Activated CD8-positive, alpha-beta T cell treated with anti-CD3 and anti-CD28 coated beads, Interleukin-2, amount 10 ng/mL, durations not matched to agents 7 days and 5 days (primary cell): ENCODE data around the gene BAK1. TPM values are rescaled to one million over a fixed set of nuclear protein-coding genes. Genes with fewer than 3 reads are reported as not detected.
"Not testable (repeated sequence)": the region's sequence is repeated elsewhere in the genome, so short reads cannot be mapped to it uniquely, and the experiment has no call there.

Source experiments
- ATAC-seq: fragments of 150-1000 bp; cut with Tn5 transposase; one replicate; pipeline ENCODE4 v1.10.0; 2021; ENCODE audit warnings: moderate library complexity
- CTCF ChIA-PET: fragments of 350-600 bp; sonication (Branson Sonifier 250); formaldehyde crosslinking; loops from one replicate; lab custom pipeline; 2021; ENCODE audit warnings: antibody characterized with exemption; lab: Charles Lee
- POLR2A ChIA-PET: fragments of 350-600 bp; sonication (Branson Sonifier 250); formaldehyde crosslinking; loops from one replicate; lab custom pipeline; 2021; ENCODE audit warnings: antibody characterized with exemption; lab: Charles Lee
- DNase-seq: peaks from one replicate; pipeline ENCODE4 v3.0.0-alpha.2; 2020
- H3K27ac Mint-ChIP-seq: one replicate; pipeline ENCODE4 v1.8.0; 2021; ENCODE audit warnings: mild to moderate bottlenecking, mixed read lengths
- H3K27me3 Mint-ChIP-seq: one replicate; pipeline ENCODE4 v1.8.0; 2021; ENCODE audit warnings: low read depth, mixed read lengths
- H3K36me3 Mint-ChIP-seq: one replicate; pipeline ENCODE4 v1.8.0; 2021; ENCODE audit warnings: low read depth, mixed read lengths
- H3K4me1 Mint-ChIP-seq: one replicate; pipeline ENCODE4 v1.8.0; 2021; ENCODE audit warnings: low read depth, mixed read lengths
- H3K4me3 Mint-ChIP-seq: one replicate; pipeline ENCODE4 v1.8.0; 2021; ENCODE audit warnings: mild to moderate bottlenecking, mixed read lengths
- H3K9me3 Mint-ChIP-seq: one replicate; pipeline ENCODE4 v1.8.0; 2022; ENCODE audit warnings: mixed read lengths; ENCODE audit not compliant: insufficient read depth
- total RNA-seq, 2 experiments: library from RNA; stranded (reverse); gene quantifications; one replicate each; pipeline ENCODE4 v1.2.3, GENCODE V29; 2021

The BAK1 gene
- total RNA-seq, 2 experiments from 2014 or later: 76.0 to 76.2 TPM

GRCh38 chr6:33570806-33571636 lies 9.1 kb downstream of the BAK1 start:
- peaks cover 54% of the 10 kb centered on the region for H3K4me1 Mint-ChIP-seq

GRCh38 chr6:33568826-33569570 lies 11.1 kb downstream of the BAK1 start:
- Mint-ChIP-seq H3K27ac (peak overlapping the region; percentile 79), H3K27me3 (no peaks in the 10 kb centered on the region), H3K36me3 (peaks cover 43% of the 10 kb centered on the region), H3K4me3 (no peak overlapping the region), H3K9me3 (no peaks in the 10 kb centered on the region), H3K4me1 (peaks cover 42% of the 10 kb centered on the region)
- POLR2A ChIA-PET: interaction anchor here (0.8 to 3.4 kb wide), 6 partner anchors 20 to 151 kb away, joined by 3 to 14 read pairs (median 10); partner anchors contain the start of genes CUTA and ZBTB9
- CTCF ChIA-PET: interaction anchor here (0.6 to 3.9 kb wide), 5 partner anchors 11 to 197 kb away, joined by 3 to 22 read pairs (median 3); partner anchors contain the start of gene BAK1
- DNase-seq: no peak
- ATAC-seq: no peak

More at GRCh38 chr6:33570806-33571636, 9.1 kb downstream of the BAK1 start:
- peak overlapping the region; percentile 83 for H3K4me3 Mint-ChIP-seq
- CTCF ChIA-PET: interaction anchor here (0.6 to 3.9 kb wide), 11 partner anchors 9 to 180 kb away, joined by 3 to 22 read pairs (median 4); partner anchors contain the start of genes BAK1 and ZBTB9
- no peaks in the 10 kb centered on the region for H3K9me3 Mint-ChIP-seq
- no peaks in the 10 kb centered on the region for H3K27me3 Mint-ChIP-seq
- peak; percentile 94 for ATAC-seq
- POLR2A ChIA-PET: interaction anchor here (0.5 to 3.4 kb wide), 14 partner anchors 9 to 247 kb away, joined by 3 to 23 read pairs (median 6); partner anchors contain the start of genes BAK1, CUTA, ITPR3 and UQCC2
- H3K27ac Mint-ChIP-seq: peak overlapping the region; percentile 100
- peaks cover 58% of the 10 kb centered on the region for H3K36me3 Mint-ChIP-seq
- peak; percentile 98 for DNase-seq

- H3K4me1 Mint-ChIP-seq: peaks cover 39% of the 10 kb centered on the region
- no peaks in the 10 kb centered on the region for H3K9me3 Mint-ChIP-seq
- no peak overlapping the region for H3K4me3 Mint-ChIP-seq
- peaks cover 37% of the 10 kb centered on the region for H3K36me3 Mint-ChIP-seq
- POLR2A ChIA-PET: interaction anchor here (1.3 to 2.1 kb wide), 2 partner anchors 19 to 137 kb away, joined by 3 to 5 read pairs; no protein-coding TSS in a partner anchor
- no peaks in the 10 kb centered on the region for H3K27me3 Mint-ChIP-seq
- no peak for DNase-seq
- no peak for ATAC-seq
- CTCF ChIA-PET: interaction anchor here (1.5 kb wide), 1 partner anchor 9 kb away, joined by 3 read pairs; no protein-coding TSS in a partner anchor
- no peak overlapping the region for H3K27ac Mint-ChIP-seq
Measured at GRCh38 chr6:33567836-33568235, 12.2 kb downstream of the BAK1 start.

GRCh38 chr6:33566182-33567084 lies 13.6 kb downstream of the BAK1 start:
- Mint-ChIP-seq H3K9me3 (no peaks in the 10 kb centered on the region), H3K27me3 (no peaks in the 10 kb centered on the region), H3K27ac (peak overlapping the region; percentile 35), H3K36me3 (peaks cover 26% of the 10 kb centered on the region), H3K4me3 (no peak overlapping the region), H3K4me1 (peaks cover 30% of the 10 kb centered on the region)
- ATAC-seq: no peak
- POLR2A ChIA-PET: interaction anchor here (1.3 kb wide), 1 partner anchor 18 kb away, joined by 3 read pairs; no protein-coding TSS in a partner anchor
- no peak for DNase-seq
- CTCF ChIA-PET: no interaction called here

GRCh38 chr6:33558801-33559200 lies 21.3 kb downstream of the BAK1 start:
- H3K4me1 Mint-ChIP-seq: peaks cover 9% of the 10 kb centered on the region
- DNase-seq (no peak), ATAC-seq (no peak)
- no peaks in the 10 kb centered on the region for H3K9me3 Mint-ChIP-seq
- H3K4me3 Mint-ChIP-seq: no peak overlapping the region
- no peaks in the 10 kb centered on the region for H3K27me3 Mint-ChIP-seq
- no peaks in the 10 kb centered on the region for H3K36me3 Mint-ChIP-seq
- H3K27ac Mint-ChIP-seq: no peak overlapping the region
- POLR2A ChIA-PET: no interaction called here
- CTCF ChIA-PET: no interaction called here

GRCh38 chr6:33557376-33557775 lies 22.7 kb downstream of the BAK1 start:
- DNase-seq (no peak), ATAC-seq (no peak)
- H3K36me3 Mint-ChIP-seq: no peaks in the 10 kb centered on the region
- no peak overlapping the region for H3K27ac Mint-ChIP-seq
- no peak overlapping the region for H3K4me3 Mint-ChIP-seq
- no peaks in the 10 kb centered on the region for H3K27me3 Mint-ChIP-seq
- H3K9me3 Mint-ChIP-seq: no peaks in the 10 kb centered on the region
- CTCF ChIA-PET: no interaction called here
- POLR2A ChIA-PET: no interaction called here
- peaks cover 5% of the 10 kb centered on the region for H3K4me1 Mint-ChIP-seq

- CTCF ChIA-PET, H3K9me3 Mint-ChIP-seq, H3K4me3 Mint-ChIP-seq, H3K36me3 Mint-ChIP-seq, H3K27me3 Mint-ChIP-seq, ATAC-seq, H3K27ac Mint-ChIP-seq, DNase-seq: not testable (repeated sequence)
- peaks cover 15% of the 10 kb centered on the region for H3K4me1 Mint-ChIP-seq
- POLR2A ChIA-PET: interaction anchor here (1.7 kb wide), 1 partner anchor 19 kb away, joined by 4 read pairs; no protein-coding TSS in a partner anchor
Measured at GRCh38 chr6:33552883-33553282, 27.2 kb downstream of the BAK1 start.

GRCh38 chr6:33552252-33552651 lies 27.8 kb downstream of the BAK1 start:
- Mint-ChIP-seq H3K27ac (no peak overlapping the region), H3K36me3 (no peaks in the 10 kb centered on the region), H3K4me3 (no peak overlapping the region), H3K4me1 (peaks cover 21% of the 10 kb centered on the region), H3K27me3 (no peaks in the 10 kb centered on the region), H3K9me3 (no peaks in the 10 kb centered on the region)
- POLR2A ChIA-PET: no interaction called here
- no peak for DNase-seq
- CTCF ChIA-PET: interaction anchor here (1.0 kb wide), 1 partner anchor 62 kb away, joined by 3 read pairs; no protein-coding TSS in a partner anchor
- no peak for ATAC-seq

GRCh38 chr6:33551538-33551937 lies 28.5 kb downstream of the BAK1 start:
- ChIA-PET POLR2A (no interaction called here), CTCF (interaction anchor here (1.0 kb wide), 1 partner anchor 61 kb away, joined by 3 read pairs; no protein-coding TSS in a partner anchor)

GRCh38 chr6:33549896-33550295 lies 30.2 kb downstream of the BAK1 start:
- ChIA-PET POLR2A (interaction anchor here (0.9 to 2.5 kb wide), 2 partner anchors 17 to 20 kb away, joined by 3 to 13 read pairs; no protein-coding TSS in a partner anchor), CTCF (interaction anchor here (1.6 kb wide), 1 partner anchor 29 kb away, joined by 4 read pairs; no protein-coding TSS in a partner anchor)
- Mint-ChIP-seq H3K4me1 (peaks cover 20% of the 10 kb centered on the region), H3K36me3 (no peaks in the 10 kb centered on the region), H3K27me3 (no peaks in the 10 kb centered on the region), H3K9me3 (no peaks in the 10 kb centered on the region), H3K4me3 (no peak overlapping the region), H3K27ac (no peak overlapping the region)
- ATAC-seq (no peak), DNase-seq (no peak)

More at GRCh38 chr6:33551538-33551937, 28.5 kb downstream of the BAK1 start:
- no peak overlapping the region for H3K27ac Mint-ChIP-seq
- H3K4me1 Mint-ChIP-seq: peaks cover 20% of the 10 kb centered on the region
- no peak overlapping the region for H3K4me3 Mint-ChIP-seq
- H3K36me3 Mint-ChIP-seq: no peaks in the 10 kb centered on the region
- DNase-seq: no peak
- no peaks in the 10 kb centered on the region for H3K27me3 Mint-ChIP-seq
- no peaks in the 10 kb centered on the region for H3K9me3 Mint-ChIP-seq
- no peak for ATAC-seq
